ENCODE measurements around the gene ANKH.

- TF ChIP-seq EZH2 (IDR thresholded peaks at IDR 0.05) (no peak), POLR2AphosphoS5 (IDR thresholded peaks at IDR 0.05; ENCODE audit: borderline replicate concordance, low read depth, low read length) (no peak)
These were observed 140.7 kb downstream of the ANKH start for GRCh38 chr5:14730881-14731280.

Data from SK-N-MC (cell line).